Osteocyte (in vitro differentiated cells): ENCODE results near the gene IARS1. TPM values are rescaled to one million over a fixed set of nuclear protein-coding genes. Genes with fewer than 3 reads are reported as not detected.

Source experiments
- DNase-seq: peaks from one replicate; pipeline ENCODE4 v3.0.0; 2021; ENCODE audit warnings: mixed read lengths; ENCODE audit not compliant: unreplicated experiment; ENCODE audit errors: extremely low spot score
- H3K27ac Mint-ChIP-seq: one replicate; pipeline ENCODE4 v1.8.0; 2021; ENCODE audit warnings: mild to moderate bottlenecking, mixed read lengths; ENCODE audit not compliant: unreplicated experiment
- H3K27me3 Mint-ChIP-seq: one replicate; pipeline ENCODE4 v1.8.0; 2021; ENCODE audit warnings: mixed read lengths; ENCODE audit not compliant: unreplicated experiment
- H3K36me3 Mint-ChIP-seq: one replicate; pipeline ENCODE4 v1.8.0; 2021; ENCODE audit warnings: mixed read lengths; ENCODE audit not compliant: unreplicated experiment
- H3K4me1 Mint-ChIP-seq: one replicate; pipeline ENCODE4 v1.8.0; 2021; ENCODE audit warnings: mixed read lengths; ENCODE audit not compliant: unreplicated experiment
- H3K4me3 Mint-ChIP-seq: one replicate; pipeline ENCODE4 v1.8.0; 2021; ENCODE audit warnings: mild to moderate bottlenecking, moderate library complexity, mixed read lengths; ENCODE audit not compliant: unreplicated experiment
- H3K9me3 Mint-ChIP-seq: one replicate; pipeline ENCODE4 v1.8.0; 2021; ENCODE audit warnings: mixed read lengths; ENCODE audit not compliant: unreplicated experiment
- total RNA-seq: library from RNA; stranded (reverse); gene quantifications from 2 replicates; pipeline ENCODE4 v1.2.1, GENCODE V29; 2021
- TF ChIP-seq, protein P1 (sequence below): fragments of 200-600 bp; sonication (generic); IDR thresholded peaks from 2 replicates; pipeline ENCODE4 v1.5.0; 2021; ENCODE audit warnings: antibody characterized with exemption, mild to moderate bottlenecking, moderate library complexity

IARS1 gene
- total RNA-seq, 1 donor from 2014 or later: 212 TPM

DNA sequence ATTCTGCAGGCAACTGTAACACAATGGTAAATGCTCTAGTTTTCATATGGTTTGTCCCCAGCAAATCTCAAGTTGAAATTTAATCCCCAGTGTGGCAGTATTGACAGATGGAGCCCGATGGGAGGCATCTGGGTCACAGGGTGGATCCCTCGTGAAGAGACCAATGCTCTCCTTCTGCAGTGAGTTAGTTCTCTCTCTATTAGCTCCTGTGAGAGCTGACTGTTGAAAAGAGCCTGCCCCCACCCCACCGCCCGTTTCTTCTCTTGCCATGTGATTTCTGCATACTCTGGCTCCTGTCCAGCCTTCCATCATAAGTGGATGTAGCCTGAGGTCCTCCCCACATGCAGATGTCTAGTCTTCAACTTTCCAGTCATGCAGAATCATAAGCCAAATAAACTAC, 27.0 kb downstream of the IARS1 start:
- TF ChIP-seq, protein P1, sequence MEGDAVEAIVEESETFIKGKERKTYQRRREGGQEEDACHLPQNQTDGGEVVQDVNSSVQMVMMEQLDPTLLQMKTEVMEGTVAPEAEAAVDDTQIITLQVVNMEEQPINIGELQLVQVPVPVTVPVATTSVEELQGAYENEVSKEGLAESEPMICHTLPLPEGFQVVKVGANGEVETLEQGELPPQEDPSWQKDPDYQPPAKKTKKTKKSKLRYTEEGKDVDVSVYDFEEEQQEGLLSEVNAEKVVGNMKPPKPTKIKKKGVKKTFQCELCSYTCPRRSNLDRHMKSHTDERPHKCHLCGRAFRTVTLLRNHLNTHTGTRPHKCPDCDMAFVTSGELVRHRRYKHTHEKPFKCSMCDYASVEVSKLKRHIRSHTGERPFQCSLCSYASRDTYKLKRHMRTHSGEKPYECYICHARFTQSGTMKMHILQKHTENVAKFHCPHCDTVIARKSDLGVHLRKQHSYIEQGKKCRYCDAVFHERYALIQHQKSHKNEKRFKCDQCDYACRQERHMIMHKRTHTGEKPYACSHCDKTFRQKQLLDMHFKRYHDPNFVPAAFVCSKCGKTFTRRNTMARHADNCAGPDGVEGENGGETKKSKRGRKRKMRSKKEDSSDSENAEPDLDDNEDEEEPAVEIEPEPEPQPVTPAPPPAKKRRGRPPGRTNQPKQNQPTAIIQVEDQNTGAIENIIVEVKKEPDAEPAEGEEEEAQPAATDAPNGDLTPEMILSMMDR: no peak
- Mint-ChIP-seq H3K36me3 (peaks cover 71% of the 10 kb centered on the region), H3K4me1 (no peaks in the 10 kb centered on the region), H3K9me3 (no peaks in the 10 kb centered on the region), H3K4me3 (no peak overlapping the region), H3K27ac (no peak overlapping the region), H3K27me3 (no peaks in the 10 kb centered on the region)
- DNase-seq: no peak

DNA sequence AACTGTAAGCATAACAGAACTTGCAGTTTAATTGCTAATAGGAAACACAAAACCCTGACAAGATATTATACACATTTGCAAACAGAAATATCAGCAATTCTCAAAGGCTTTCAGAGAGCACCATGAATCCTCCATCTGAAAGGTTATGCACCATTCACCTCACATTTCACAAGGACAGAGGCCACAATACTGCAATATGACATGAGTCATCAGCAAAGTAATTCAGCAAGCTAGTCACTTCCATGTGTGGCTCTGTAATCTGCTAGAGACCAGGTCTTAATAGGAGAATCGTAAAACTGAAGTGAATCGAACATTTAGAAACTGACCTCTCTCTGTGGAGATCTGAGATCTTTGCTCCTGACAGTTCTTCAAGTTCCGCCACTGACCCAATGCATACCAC, 28.3 kb downstream of the IARS1 start:
- DNase-seq: no peak
- Mint-ChIP-seq H3K27ac (no peak overlapping the region), H3K4me1 (no peaks in the 10 kb centered on the region), H3K27me3 (no peaks in the 10 kb centered on the region), H3K36me3 (peaks cover 71% of the 10 kb centered on the region), H3K4me3 (no peak overlapping the region), H3K9me3 (no peaks in the 10 kb centered on the region)
- TF ChIP-seq, protein P1: no peak

DNA sequence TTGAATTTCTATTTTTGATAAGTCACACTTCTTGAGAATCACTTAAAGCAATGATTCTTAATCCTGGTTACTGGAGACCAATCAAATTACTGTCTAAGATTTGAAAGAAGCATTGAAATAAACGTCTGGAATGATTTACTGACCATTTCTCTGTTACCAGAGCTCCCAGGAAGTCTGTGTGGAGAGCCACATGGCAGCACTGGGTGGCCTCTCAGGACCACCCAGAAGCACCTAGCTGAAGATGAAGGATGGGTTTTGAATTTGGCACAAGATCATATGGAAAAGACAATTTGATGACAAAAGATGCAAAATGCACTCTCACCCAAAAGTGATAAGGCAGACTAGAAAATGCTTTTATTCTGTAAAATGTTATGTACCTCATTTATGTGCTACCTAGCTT, 30.4 kb downstream of the IARS1 start:
- Mint-ChIP-seq H3K4me1 (no peaks in the 10 kb centered on the region), H3K36me3 (peaks cover 73% of the 10 kb centered on the region), H3K4me3 (no peak overlapping the region), H3K27ac (no peak overlapping the region), H3K27me3 (no peaks in the 10 kb centered on the region), H3K9me3 (no peaks in the 10 kb centered on the region)
- DNase-seq: no peak
- TF ChIP-seq, protein P1: no peak

DNA sequence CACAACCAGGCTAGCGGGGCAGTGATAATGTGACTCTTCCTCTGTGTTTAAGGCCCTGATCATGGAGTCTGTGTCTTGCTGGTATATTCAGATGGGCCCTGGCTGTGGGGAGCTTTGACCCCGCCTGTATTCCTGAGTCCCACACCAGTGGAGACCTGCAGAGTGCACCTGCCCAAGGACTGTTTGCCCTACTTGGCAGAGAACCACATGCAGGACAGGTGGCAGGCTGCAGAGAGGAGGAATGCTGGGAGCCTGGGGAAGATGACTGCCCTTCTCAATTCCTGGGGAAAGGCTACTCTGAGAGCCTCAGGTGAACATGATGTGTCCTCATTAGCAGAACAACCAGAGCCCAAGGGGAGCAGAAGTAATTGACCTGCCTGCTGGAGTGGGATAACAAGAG, 36.2 kb downstream of the IARS1 start:
- no peak for DNase-seq
- no peaks in the 10 kb centered on the region for H3K27me3 Mint-ChIP-seq
- H3K9me3 Mint-ChIP-seq: no peaks in the 10 kb centered on the region
- H3K4me3 Mint-ChIP-seq: no peak overlapping the region
- TF ChIP-seq, protein P1: no peak
- peaks cover 70% of the 10 kb centered on the region for H3K36me3 Mint-ChIP-seq
- H3K4me1 Mint-ChIP-seq: no peaks in the 10 kb centered on the region
- no peak overlapping the region for H3K27ac Mint-ChIP-seq

DNA sequence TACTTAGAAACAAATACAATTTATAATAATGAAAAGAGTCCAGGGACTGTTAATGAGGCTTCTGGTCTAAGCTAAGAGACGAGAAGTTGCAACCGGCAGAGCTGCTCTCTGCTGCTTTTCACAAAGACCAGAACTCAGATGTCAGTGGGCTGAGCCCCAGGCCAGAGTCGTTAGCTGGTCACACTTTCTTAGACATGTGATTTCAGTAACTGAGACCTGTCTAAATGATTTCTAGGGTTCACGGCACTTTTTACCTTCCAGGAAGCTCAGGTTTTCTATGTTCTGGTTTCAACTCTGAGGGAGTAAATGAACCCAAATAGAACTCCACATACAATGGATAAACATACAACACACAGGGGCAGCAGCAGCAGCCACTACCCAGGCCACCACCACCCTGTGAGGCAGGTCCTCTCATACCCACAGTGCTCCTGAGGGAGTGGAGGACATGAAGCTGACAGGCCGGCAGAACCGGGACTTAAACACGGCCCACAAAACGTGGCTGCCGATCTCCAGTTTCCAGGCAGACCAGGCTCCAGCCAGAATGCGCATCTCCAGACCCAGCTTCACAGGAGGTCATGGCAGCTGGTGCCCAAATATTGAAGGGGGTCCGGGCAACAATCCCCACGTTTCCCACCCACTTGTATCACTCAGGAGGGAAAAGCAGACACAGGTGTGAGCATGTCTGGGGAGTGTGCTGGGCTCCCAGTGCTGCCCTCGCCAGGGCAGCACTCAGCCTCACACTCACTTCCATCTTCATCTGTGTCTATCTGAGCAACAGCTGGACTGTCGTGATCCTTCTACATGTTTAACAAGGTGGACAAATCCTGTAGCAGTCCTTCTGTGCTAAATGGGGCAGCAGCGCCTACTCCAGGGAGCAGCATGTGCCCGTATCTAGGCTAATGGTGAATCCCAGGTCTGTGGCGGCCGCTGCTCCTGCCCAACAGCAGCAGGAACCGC, 38.8 kb downstream of the IARS1 start:
- peak overlapping the region; percentile 18 for H3K27ac Mint-ChIP-seq
- H3K4me1 Mint-ChIP-seq: no peaks in the 10 kb centered on the region
- DNase-seq: no peak
- no peaks in the 10 kb centered on the region for H3K9me3 Mint-ChIP-seq
- no peak overlapping the region for H3K4me3 Mint-ChIP-seq
- peaks cover 72% of the 10 kb centered on the region for H3K36me3 Mint-ChIP-seq
- no peaks in the 10 kb centered on the region for H3K27me3 Mint-ChIP-seq
- TF ChIP-seq, protein P1: no peak
